ENCODE measurements around the gene XRCC4.
A peak's percentile ranks its signal among the peaks of the same experiment; 100 is the strongest.
"Not testable (repeated sequence)": the region's sequence is repeated elsewhere in the genome, so short reads cannot be mapped to it uniquely, and the experiment has no call there.

Gene XRCC4

DNA sequence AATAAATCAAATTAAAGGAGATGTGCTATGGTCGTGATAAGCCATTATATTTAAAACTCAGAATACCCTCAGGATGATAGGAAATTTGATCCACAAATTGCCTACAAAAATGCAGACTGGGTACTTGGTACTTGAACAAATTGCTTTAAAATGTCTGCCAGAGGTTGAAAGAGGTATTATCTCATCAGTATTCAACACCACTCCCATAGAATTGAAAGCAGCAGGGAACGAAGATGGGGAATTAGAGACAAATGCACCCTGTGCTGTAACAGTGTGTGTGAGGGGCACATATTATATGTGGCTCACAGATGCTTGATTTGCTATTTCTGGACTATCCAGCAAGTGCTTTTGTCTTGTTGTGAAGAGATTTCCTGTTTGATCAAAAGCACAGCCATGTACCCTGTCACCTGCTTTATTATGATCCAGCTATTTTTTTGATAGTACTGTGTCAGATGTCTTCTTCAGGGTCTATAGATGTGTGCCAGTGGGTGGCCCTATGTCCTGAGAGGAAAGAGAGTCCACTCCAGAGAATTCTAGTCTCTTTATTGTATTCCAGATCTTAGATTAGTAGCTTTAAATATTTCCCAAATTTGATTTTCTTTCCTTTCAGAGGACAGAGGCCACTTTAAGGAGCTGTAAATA is 120.1 kb downstream of the XRCC4 start:
- DNase-seq: no peak

GRCh38 chr5:83199126-83199525 is 121.8 kb downstream of the XRCC4 start:
- no peak for DNase-seq

DNA sequence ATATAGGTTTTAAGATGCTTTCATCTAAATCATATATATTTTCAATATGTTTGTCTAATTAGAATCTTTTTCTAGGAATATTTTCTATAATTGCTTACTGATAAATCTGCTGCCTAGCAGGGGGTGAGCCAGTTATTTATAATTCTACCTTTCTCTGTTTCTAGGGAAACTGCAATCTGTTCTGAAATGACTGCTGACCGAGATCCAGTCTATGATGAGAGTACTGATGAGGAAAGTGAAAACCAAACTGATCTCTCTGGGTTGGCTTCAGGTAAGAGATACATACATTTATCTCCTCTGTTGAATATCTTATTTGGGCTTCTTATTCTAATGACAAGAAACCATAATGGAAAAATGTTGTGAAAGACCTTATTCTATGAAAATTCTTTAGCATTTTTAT is 127.3 kb downstream of the XRCC4 start:
- DNase-seq: no peak

GRCh38 chr5:83209963-83210362 is 132.6 kb downstream of the XRCC4 start:
- no peak for DNase-seq

DNA sequence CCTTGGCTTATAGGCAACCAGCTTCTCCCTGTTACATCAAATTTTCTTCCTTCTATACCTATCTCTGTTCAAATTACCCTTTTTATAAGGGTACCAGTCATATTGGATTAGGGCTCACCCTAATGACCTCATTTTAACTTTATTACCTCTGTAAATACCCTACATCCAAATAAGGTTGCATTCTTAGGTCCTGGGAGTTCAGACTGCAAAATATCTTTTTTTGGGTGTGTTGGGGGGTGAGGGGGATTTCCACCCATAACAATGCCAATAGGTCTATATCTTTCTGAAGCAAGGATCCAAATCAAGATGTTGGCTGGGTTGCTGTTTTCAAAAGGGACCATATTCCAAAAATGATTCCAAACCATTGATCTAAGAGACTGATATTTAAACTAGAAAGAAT is 141.7 kb downstream of the XRCC4 start:
- DNase-seq: no peak

DNA sequence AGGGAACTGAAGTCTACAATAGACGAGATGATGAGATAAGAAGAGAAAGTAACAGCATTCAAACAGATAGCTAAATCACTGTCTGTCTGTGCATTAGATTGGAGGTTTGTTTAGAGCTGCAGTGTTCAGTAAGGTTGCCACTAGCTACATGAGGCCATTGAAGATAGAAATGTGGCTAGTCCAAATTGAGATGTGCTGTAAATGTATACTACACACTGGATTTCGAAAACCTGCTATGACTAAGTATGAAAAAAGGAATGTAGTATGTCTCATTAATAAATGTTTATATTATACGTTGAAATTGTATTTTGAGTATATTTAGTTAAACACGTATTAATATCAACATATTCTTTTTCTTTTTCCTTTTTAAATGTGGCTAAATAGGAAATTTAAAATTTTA is 142.1 kb downstream of the XRCC4 start:
- DNase-seq: no peak

DNA sequence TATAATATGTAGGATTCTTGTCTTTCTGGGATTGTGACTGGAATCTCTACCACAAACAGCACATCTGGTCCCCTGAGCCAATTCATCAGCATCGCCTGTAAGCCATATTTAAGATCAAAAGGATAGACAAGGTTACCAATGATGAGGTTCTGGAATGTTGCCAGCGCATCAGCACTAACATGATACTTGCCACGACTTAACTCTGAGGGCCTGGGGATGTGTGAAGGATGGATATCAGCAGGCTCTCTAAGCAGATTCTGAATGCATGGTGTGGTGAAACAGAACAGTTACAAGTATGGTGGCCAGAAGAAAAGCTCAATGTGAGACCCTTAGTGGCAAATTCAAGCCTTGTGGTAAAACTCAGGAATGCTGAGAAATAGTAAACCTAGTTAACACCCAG is 143.0 kb downstream of the XRCC4 start:
- no peak for DNase-seq

GRCh38 chr5:83222906-83223305 is 145.6 kb downstream of the XRCC4 start:
- no peak for DNase-seq

GRCh38 chr5:83227611-83228010 is 150.3 kb downstream of the XRCC4 start:
- no peak for DNase-seq

GRCh38 chr5:83230511-83230910 is 153.2 kb downstream of the XRCC4 start:
- DNase-seq: no peak

DNA sequence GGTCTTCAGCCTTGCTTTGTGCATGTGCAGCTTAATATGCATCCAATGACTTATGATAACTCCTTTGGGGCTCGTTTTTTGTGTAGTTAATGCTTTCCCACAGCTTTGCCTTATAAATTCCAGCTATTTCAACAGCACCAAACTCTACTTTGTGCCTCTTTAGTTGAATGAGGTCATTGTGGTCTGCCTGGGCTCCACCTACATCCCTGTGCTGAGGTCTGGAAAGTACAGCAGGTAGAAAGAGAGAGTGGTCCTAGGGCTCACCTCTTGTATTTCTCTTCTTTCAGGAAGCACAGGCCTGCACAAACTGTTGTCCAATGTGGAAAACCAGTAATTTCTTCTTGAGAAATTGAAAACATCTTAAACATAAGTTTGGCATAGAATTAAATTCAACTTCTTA is 167.2 kb downstream of the XRCC4 start:
- no peak for DNase-seq

GRCh38 chr5:83245037-83245436 is 167.7 kb downstream of the XRCC4 start:
- no peak for DNase-seq

GRCh38 chr5:83246071-83246470 is 168.7 kb downstream of the XRCC4 start:
- no peak for DNase-seq

- no peak for DNase-seq
These were observed 171.8 kb downstream of the XRCC4 start for GRCh38 chr5:83249156-83249555.

- DNase-seq: no peak
These were observed 174.5 kb downstream of the XRCC4 start for GRCh38 chr5:83251849-83252248.

GRCh38 chr5:83253720-83254119 is 176.4 kb downstream of the XRCC4 start:
- peak in 1 of 2 experiments; percentile 17 for DNase-seq

DNA sequence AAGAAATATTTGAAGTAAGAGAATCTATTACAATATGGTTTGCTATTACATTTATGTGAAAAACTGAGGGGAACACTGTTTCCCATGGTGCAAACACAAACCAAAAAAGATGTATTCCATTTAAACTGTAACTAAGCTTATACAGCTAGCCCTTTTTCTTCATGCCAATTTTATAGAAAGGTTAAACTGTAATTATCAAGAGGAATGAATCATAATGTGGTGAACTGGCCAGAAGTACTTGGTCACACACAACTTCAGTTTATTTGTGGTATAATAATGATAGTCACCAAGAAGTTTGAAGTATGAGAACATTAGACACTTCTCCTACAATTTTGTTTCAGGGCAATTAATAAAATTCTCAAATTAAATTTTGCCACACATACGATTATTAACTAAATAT is 177.9 kb downstream of the XRCC4 start:
- no peak for DNase-seq

DNA sequence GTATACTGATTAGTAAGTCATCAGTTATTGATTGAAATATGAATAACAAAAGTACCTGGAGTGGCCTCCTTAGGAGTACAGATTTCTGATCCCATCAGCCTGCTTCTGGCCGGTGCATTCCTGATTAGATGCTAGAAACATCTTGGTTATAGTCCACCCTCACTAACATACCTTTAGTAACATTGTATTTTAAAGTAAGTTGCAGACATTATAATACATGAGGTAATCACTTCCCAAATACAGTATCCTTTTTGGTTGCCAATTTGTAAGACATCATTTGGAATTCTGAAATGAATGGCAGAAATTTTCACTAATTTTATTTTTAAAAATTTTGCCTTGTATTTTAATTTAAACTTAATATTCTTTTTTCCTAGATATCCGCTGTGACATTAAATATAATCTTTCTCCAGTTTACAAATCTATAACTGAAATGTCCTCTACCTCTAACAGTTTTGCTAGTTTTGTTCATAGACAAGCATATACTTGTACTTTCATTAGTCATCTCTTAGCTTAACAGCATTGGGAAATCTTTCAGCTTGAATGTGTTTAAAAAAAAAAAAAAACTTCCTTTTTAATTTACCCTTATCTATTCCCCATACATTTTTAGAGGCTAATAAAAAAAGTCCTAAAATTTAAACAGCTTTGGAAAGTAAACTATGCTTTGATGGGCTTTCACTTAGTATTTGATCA is 178.9 kb downstream of the XRCC4 start:
- DNase-seq: no peak

GRCh38 chr5:83257684-83258083 is 180.3 kb downstream of the XRCC4 start:
- DNase-seq: not testable (repeated sequence)

GRCh38 chr5:83265318-83265717 is 188.0 kb downstream of the XRCC4 start:
- DNase-seq: peak in 1 of 2 experiments; percentile 36

GRCh38 chr5:83270311-83270710 is 193.0 kb downstream of the XRCC4 start:
- no peak for DNase-seq

GRCh38 chr5:83277154-83277553 is 199.8 kb downstream of the XRCC4 start:
- DNase-seq: peak in 1 of 2 experiments; percentile 30

DNA sequence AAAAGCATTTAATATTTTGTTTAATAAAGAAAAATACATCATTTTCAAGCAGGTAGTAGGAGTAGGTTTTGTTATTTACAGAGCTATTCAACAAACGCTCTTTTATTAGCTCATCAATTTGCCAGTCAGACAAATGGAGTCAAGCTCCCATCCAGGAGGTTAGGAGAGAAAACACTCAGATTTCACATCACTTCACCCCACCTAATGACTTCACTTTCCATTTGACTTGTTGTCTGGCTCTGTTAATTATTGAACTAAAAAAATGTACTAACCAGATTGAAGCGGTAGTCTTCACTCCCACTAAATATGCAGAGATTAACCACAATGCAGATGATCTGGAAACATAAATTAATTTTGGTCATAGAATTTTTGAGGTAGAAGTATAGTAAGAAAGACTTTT is 200.6 kb downstream of the XRCC4 start:
- no peak for DNase-seq

GRCh38 chr5:83281176-83281575 is 203.8 kb downstream of the XRCC4 start:
- DNase-seq: no peak

GRCh38 chr5:83281658-83282057 is 204.3 kb downstream of the XRCC4 start:
- DNase-seq: no peak

All from NCI-H446 (cell line).